Hepatocyte (in vitro differentiated cells): ENCODE data around the gene FA2H.

Experiments
- CTCF ChIP-seq: fragments of 200-600 bp; sonication (generic); IDR thresholded peaks from 2 replicates; pipeline ENCODE4 v1.5.1; 2016; ENCODE audit warnings: antibody characterized with exemption, mild to moderate bottlenecking; ENCODE audit not compliant: poor library complexity
- EZH2 ChIP-seq: fragments of 200-600 bp; sonication (generic); IDR thresholded peaks from 2 replicates; pipeline ENCODE4 v1.6.1; 2016; ENCODE audit warnings: antibody characterized with exemption, mild to moderate bottlenecking, borderline replicate concordance
- EZH2phosphoT487 ChIP-seq: fragments of 200-600 bp; sonication (generic); IDR thresholded peaks from one replicate; pipeline ENCODE4 v1.6.1; 2018; ENCODE audit warnings: antibody characterized with exemption, mild to moderate bottlenecking, low read depth, moderate library complexity; ENCODE audit not compliant: unreplicated experiment, severe bottlenecking

- TF ChIP-seq CTCF (no peak), EZH2 (no peak), EZH2phosphoT487 (no peak)
Measured at GRCh38 chr16:74716355-74716754, 58.3 kb downstream of the FA2H start.
